ENCODE data around the gene FAM210B.

- TF ChIP-seq EZH2 (IDR thresholded peaks at IDR 0.05; ENCODE audit: low read depth, unreplicated experiment) = no peak
- no peak for TF ChIP-seq CTCF (conservative IDR thresholded peaks at IDR 0.05; ENCODE audit: low read depth in 2 of 2)
- TF ChIP-seq EZH2phosphoT487 (IDR thresholded peaks at IDR 0.05; ENCODE audit: unreplicated experiment) = no peak
- TF ChIP-seq REST (IDR thresholded peaks at IDR 0.05; ENCODE audit: unreplicated experiment) = no peak
- TF ChIP-seq ZNF114 (CRISPR knock-in tag; IDR thresholded peaks at IDR 0.05) = no peak
- no peak for TF ChIP-seq NANOG (IDR thresholded peaks at IDR 0.05; ENCODE audit: borderline replicate concordance)
- no peak for TF ChIP-seq ZNF331 (CRISPR knock-in tag; IDR thresholded peaks at IDR 0.05; ENCODE audit: low read depth)
These were observed 26.4 kb downstream of the FAM210B start for GRCh38 chr20:56385130-56385529.
